GM10248 (cell line): ENCODE results near the gene OR2AK2.

Experiments used
- CTCF ChIA-PET: fragments of 300-600 bp; sonication (Branson Sonifier 250); formaldehyde crosslinking; extraction: SDS; loops from one replicate; lab custom pipeline; 2021; ENCODE audit warnings: antibody characterized with exemption; lab: Yijun Ruan, JAX
- POLR2A ChIA-PET: fragments of 350-650 bp; sonication (Branson Sonifier 250); formaldehyde crosslinking; extraction: SDS; loops from one replicate; lab custom pipeline; 2020; ENCODE audit warnings: antibody characterized with exemption; lab: Yijun Ruan, JAX
- DNase-seq: peaks from one replicate; pipeline ENCODE4 v3.0.0; 2012; ENCODE audit errors: extremely low spot score
- TF ChIP-seq, protein P1 (sequence below): IDR thresholded peaks from 2 replicates; pipeline ENCODE4 v1.5.1; 2012; ENCODE audit warnings: mild to moderate bottlenecking, low read depth; ENCODE audit errors: extremely low read depth, missing control alignments, control extremely low read depth

Gene OR2AK2

GRCh38 chr1:247964933-247965332, at the start of gene OR2AK2:
TSS of gene OR2AK2 (plus strand) at chr1:247965233. CDS start at chr1:247965377, 144 bp downstream.
- no peak for DNase-seq
- TF ChIP-seq, protein P1, sequence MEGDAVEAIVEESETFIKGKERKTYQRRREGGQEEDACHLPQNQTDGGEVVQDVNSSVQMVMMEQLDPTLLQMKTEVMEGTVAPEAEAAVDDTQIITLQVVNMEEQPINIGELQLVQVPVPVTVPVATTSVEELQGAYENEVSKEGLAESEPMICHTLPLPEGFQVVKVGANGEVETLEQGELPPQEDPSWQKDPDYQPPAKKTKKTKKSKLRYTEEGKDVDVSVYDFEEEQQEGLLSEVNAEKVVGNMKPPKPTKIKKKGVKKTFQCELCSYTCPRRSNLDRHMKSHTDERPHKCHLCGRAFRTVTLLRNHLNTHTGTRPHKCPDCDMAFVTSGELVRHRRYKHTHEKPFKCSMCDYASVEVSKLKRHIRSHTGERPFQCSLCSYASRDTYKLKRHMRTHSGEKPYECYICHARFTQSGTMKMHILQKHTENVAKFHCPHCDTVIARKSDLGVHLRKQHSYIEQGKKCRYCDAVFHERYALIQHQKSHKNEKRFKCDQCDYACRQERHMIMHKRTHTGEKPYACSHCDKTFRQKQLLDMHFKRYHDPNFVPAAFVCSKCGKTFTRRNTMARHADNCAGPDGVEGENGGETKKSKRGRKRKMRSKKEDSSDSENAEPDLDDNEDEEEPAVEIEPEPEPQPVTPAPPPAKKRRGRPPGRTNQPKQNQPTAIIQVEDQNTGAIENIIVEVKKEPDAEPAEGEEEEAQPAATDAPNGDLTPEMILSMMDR, result no peak
- ChIA-PET CTCF (interaction anchor here (1.0 kb wide), 1 partner anchor 11 kb away, joined by 3 read pairs; no protein-coding TSS in a partner anchor), POLR2A (no interaction called here)

DNA sequence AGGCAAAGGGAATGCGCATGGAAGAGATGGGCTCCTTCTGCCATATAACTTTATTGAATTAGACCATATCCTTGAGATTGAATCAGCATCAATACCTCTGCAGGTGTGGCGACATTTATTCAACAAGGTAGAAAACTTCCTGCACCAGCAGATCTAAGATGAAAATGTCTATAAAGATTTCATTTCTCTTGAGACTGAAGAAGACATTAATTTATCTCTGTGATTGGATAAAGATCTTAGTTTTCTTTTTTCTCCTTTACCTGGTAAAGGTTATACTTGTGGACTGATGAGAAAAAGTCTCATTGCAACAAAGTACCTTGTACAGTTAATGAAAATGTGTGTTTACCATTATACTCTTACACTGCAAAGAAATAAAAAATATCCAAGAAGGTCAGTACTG, 45.1 kb upstream of the OR2AK2 start, which contains the start of gene OR2T8:
TSS of gene OR2T8 (plus strand) at position 301 of the 400 bp plus-strand sequence. CDS start 766 bp downstream, outside the sequence.
- TF ChIP-seq, protein P1, result no peak
- DNase-seq, result no peak
- ChIA-PET POLR2A (no interaction called here), CTCF (no interaction called here)

- ChIA-PET POLR2A (no interaction called here), CTCF (no interaction called here)
- TF ChIP-seq, protein P1, result no peak
- DNase-seq, result no peak
Observed at GRCh38 chr1:247923941-247924340, 41.1 kb upstream of the OR2AK2 start.

- TF ChIP-seq, protein P1, result no peak
- DNase-seq, result no peak
- POLR2A ChIA-PET, result no interaction called here
- CTCF ChIA-PET, result interaction anchor here (1.1 kb wide), 1 partner anchor 18 kb away, joined by 3 read pairs; no protein-coding TSS in a partner anchor
Observed at GRCh38 chr1:247924868-247925267, 40.2 kb upstream of the OR2AK2 start, which contains the start of gene OR2AJ1. TSS of gene OR2AJ1 (plus strand) at chr1:247924889. CDS start at chr1:247933769, 8,880 bp downstream.

DNA sequence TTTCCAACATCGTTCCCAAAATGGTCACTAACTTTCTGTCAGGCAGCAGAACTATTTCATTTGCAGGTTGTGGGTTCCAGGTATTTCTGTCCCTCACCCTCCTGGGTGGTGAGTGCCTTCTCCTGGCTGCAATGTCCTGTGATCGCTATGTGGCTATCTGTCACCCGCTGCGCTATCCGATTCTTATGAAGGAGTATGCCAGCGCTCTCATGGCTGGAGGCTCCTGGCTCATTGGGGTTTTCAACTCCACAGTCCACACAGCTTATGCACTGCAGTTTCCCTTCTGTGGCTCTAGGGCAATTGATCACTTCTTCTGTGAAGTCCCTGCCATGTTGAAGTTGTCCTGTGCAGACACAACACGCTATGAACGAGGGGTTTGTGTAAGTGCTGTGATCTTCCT, 31.0 kb upstream of the OR2AK2 start:
- TF ChIP-seq, protein P1, result no peak
- POLR2A ChIA-PET, result no interaction called here
- no peak for DNase-seq
- CTCF ChIA-PET, result no interaction called here

DNA sequence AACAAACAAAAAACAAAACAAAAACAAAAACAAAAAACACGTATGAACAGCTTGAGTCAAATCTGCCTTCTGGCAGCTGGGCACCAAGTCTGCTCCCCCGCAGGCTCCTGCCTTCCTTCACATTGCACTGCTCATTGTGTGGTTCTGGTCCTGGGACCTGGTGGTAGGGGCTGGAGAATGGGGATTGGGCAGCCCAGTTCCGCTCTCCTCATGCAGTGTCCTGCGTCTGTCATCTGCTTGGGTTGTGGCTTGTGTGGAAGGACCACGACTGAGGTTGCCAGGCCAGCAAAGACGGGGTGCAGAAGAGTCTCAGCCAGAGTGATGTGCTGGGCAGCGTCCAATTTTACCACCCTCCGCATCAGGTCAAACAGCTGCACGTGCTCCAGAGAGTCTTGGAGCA, 29.3 kb upstream of the OR2AK2 start:
- TF ChIP-seq, protein P1, result no peak
- CTCF ChIA-PET, result no interaction called here
- POLR2A ChIA-PET, result no interaction called here
- no peak for DNase-seq

DNA sequence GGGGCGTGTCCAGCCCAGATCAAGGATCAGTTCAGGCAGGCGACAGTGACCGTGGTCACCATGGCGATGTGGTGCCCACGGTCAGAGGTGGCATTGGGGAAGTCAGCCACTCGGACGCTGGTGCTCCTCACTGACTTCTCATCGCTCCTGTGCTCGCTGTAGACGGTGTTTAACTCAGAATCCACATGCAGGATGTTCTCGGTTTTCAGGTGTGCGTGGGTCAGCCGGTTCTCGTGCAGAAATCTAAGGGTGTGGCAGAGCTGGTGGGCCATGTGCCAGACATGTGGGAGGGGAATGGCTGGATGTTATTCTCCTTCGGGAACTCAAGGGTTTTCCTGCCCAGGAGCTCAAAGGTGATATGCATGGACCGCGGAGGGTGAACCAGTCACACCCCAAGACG, 28.6 kb upstream of the OR2AK2 start:
- CTCF ChIA-PET, result interaction anchor here (0.7 to 1.2 kb wide), 2 partner anchors 35 to 869 kb away, joined by 3 read pairs; no protein-coding TSS in a partner anchor
- TF ChIP-seq, protein P1, result no peak
- DNase-seq, result no peak
- POLR2A ChIA-PET, result no interaction called here
